Measurements from ENCODE around the gene EPX. TPM values are rescaled to one million over a fixed set of nuclear protein-coding genes. Genes with fewer than 3 reads are reported as not detected.

EPX gene
- total RNA-seq, 2 experiments from 2014 or later = not detected

DNA sequence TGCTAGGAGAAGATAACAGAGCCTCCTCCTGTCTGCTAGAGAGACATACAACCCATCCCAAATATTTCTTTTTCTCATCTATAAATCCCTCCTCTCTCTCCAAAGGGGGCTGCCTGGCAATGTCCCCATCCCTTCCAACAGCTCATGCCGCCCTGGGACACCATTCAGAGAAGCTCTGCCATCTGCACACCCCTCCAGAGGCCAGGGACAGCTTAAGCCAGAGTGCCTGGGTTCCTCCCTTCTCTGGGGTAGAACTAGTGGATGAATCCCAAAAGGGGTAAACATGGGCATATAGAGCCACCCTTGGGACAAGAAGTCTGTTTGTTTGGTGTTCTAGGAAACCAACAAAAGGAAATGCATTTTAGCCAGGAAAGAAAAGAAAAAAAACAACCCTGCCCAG is 43.3 kb downstream of the EPX start:
- ChIA-PET POLR2A (no interaction called here), CTCF (interaction anchor here (2.2 kb wide), 1 partner anchor 14 kb away, joined by 10 read pairs; no protein-coding TSS in a partner anchor)
- ATAC-seq (ENCODE audit: poor library complexity) = no peak
- no peaks in the 10 kb centered on the region for H3K4me1 Mint-ChIP-seq (ENCODE audit: low read depth)
- Histone ChIP-seq H3K27ac (ENCODE audit: low read depth in 1 of 2, low read length in 2 of 2) (no peak overlapping the region), H3K36me3 (ENCODE audit: insufficient read depth, low read length) (no peaks in the 10 kb centered on the region), H3K27me3 (ENCODE audit: control insufficient read depth in 1 of 2, insufficient read depth in 2 of 2, low read length in 2 of 2) (peaks cover 18 to 22% of the 10 kb centered on the region in 2 experiments), H3K4me1 (ENCODE audit: insufficient read depth, low read length) (no peaks in the 10 kb centered on the region), H3K9me3 (ENCODE audit: control insufficient read depth in 1 of 2, insufficient read depth in 1 of 2, low read length in 2 of 2) (no peaks in the 10 kb centered on the region), H3K4me3 (ENCODE audit: low read length) (no peak overlapping the region)
- DNase-seq = no peak
- H3K27me3 Mint-ChIP-seq = peaks cover 63% of the 10 kb centered on the region
- no peak overlapping the region for H3K27ac Mint-ChIP-seq
- intact Hi-C loops (cut with DNase I, micrococcal nuclease) = no loop called here
- TF ChIP-seq, protein P1, sequence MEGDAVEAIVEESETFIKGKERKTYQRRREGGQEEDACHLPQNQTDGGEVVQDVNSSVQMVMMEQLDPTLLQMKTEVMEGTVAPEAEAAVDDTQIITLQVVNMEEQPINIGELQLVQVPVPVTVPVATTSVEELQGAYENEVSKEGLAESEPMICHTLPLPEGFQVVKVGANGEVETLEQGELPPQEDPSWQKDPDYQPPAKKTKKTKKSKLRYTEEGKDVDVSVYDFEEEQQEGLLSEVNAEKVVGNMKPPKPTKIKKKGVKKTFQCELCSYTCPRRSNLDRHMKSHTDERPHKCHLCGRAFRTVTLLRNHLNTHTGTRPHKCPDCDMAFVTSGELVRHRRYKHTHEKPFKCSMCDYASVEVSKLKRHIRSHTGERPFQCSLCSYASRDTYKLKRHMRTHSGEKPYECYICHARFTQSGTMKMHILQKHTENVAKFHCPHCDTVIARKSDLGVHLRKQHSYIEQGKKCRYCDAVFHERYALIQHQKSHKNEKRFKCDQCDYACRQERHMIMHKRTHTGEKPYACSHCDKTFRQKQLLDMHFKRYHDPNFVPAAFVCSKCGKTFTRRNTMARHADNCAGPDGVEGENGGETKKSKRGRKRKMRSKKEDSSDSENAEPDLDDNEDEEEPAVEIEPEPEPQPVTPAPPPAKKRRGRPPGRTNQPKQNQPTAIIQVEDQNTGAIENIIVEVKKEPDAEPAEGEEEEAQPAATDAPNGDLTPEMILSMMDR (IDR thresholded peaks at IDR 0.05) = no peak
- H3K9me3 Mint-ChIP-seq = no peaks in the 10 kb centered on the region
- no peaks in the 10 kb centered on the region for H3K36me3 Mint-ChIP-seq (ENCODE audit: low read depth)
- no peak overlapping the region for H3K4me3 Mint-ChIP-seq

DNA sequence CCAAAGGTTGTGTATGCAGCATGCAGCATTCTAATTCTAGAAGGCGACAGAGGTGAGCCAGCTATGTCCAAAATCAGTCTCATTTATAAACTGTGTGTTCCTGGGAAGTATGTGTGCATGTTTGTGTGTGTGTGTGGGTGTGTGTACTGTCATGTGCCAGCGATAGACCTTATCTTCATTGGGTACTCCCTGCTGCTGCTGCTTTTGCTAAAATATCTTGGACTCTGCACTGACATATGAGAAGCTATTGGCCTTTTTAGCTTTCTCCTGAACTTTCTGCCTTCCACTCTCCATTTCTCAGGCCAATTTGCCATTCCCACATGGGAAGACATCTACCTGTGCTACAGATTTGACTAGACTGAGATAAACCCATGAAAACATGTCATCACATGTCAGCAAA is 43.9 kb downstream of the EPX start:
- H3K4me1 Mint-ChIP-seq (ENCODE audit: low read depth) = no peaks in the 10 kb centered on the region
- no peak overlapping the region for H3K27ac ChIP-seq (ENCODE audit: low read depth in 1 of 2, low read length in 2 of 2)
- no peak overlapping the region for H3K4me3 ChIP-seq (ENCODE audit: low read length)
- intact Hi-C loops (cut with DNase I, micrococcal nuclease) = no loop called here
- H3K4me1 ChIP-seq (ENCODE audit: insufficient read depth, low read length) = no peaks in the 10 kb centered on the region
- H3K36me3 ChIP-seq (ENCODE audit: insufficient read depth, low read length) = no peaks in the 10 kb centered on the region
- ATAC-seq (ENCODE audit: poor library complexity) (no peak), DNase-seq (no peak)
- H3K27me3 ChIP-seq (ENCODE audit: control insufficient read depth in 1 of 2, insufficient read depth in 2 of 2, low read length in 2 of 2) = peaks cover 18 to 22% of the 10 kb centered on the region in 2 experiments
- TF ChIP-seq, protein P1 (IDR thresholded peaks at IDR 0.05) = no peak
- ChIA-PET POLR2A (no interaction called here), CTCF (interaction anchor here (1.6 to 2.2 kb wide), 2 partner anchors 13 to 36 kb away, joined by 4 to 10 read pairs; no protein-coding TSS in a partner anchor)
- no peaks in the 10 kb centered on the region for H3K36me3 Mint-ChIP-seq (ENCODE audit: low read depth)
- H3K9me3 Mint-ChIP-seq = no peaks in the 10 kb centered on the region
- H3K27me3 Mint-ChIP-seq = peaks cover 65% of the 10 kb centered on the region
- H3K27ac Mint-ChIP-seq = no peak overlapping the region
- no peak overlapping the region for H3K4me3 Mint-ChIP-seq
- H3K9me3 ChIP-seq (ENCODE audit: control insufficient read depth in 1 of 2, insufficient read depth in 1 of 2, low read length in 2 of 2) = no peaks in the 10 kb centered on the region

DNA sequence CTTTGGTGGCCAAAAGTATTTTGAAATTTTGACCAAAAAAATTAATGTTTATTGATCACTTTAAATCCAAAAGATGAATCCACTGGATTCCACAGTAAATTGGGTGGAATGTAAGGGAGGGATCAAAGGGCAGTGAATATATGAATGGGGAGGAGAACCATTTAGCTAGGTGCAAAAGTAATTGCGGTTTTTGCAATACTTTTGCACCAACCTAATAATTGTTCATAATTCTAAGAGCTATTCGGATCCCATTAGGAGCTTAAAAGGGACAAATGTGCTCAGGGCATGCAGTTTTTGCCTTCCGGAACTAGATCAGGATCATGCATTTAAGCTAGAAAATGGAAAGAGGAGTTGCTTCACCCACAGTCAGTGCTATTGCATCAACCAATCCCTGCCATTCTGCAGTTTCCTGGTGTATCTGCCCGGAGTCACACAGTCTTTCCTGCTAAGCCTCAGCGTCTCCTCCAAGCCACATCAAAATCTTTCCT is 45.7 kb downstream of the EPX start, which contains the start of gene LPO:
Gene LPO (plus strand): TSS at position 438 of the 488 bp plus-strand sequence. CDS start 4,396 bp downstream, outside the sequence.
- peaks cover 78% of the 10 kb centered on the region for H3K27me3 Mint-ChIP-seq

More for the DNA sequence above, 45.7 kb downstream of the EPX start, which contains the start of gene LPO:
- ChIA-PET CTCF (interaction anchor here (1.6 kb wide), 1 partner anchor 38 kb away, joined by 4 read pairs; no protein-coding TSS in a partner anchor), POLR2A (no interaction called here)
- H3K27me3 ChIP-seq (ENCODE audit: control insufficient read depth in 1 of 2, insufficient read depth in 2 of 2, low read length in 2 of 2) = peaks cover 23 to 33% of the 10 kb centered on the region in 2 experiments
- TF ChIP-seq, protein P1 (IDR thresholded peaks at IDR 0.05) = no peak
- H3K4me1 ChIP-seq (ENCODE audit: insufficient read depth, low read length) = no peaks in the 10 kb centered on the region
- DNase-seq (no peak), ATAC-seq (ENCODE audit: poor library complexity) (no peak)
- no peaks in the 10 kb centered on the region for H3K36me3 ChIP-seq (ENCODE audit: insufficient read depth, low read length)
- intact Hi-C loops (cut with DNase I, micrococcal nuclease) = no loop called here
- H3K9me3 ChIP-seq (ENCODE audit: control insufficient read depth in 1 of 2, insufficient read depth in 1 of 2, low read length in 2 of 2) = no peaks in the 10 kb centered on the region
- Mint-ChIP-seq H3K27ac (no peak within 1 kb of the TSS), H3K9me3 (no peaks in the 10 kb centered on the region), H3K36me3 (ENCODE audit: low read depth) (no peaks in the 10 kb centered on the region), H3K4me1 (ENCODE audit: low read depth) (no peaks in the 10 kb centered on the region), H3K4me3 (no peak within 1 kb of the TSS)
- H3K4me3 ChIP-seq (ENCODE audit: low read length) = no peak within 1 kb of the TSS
- H3K27ac ChIP-seq (ENCODE audit: low read depth in 1 of 2, low read length in 2 of 2) = no peak within 1 kb of the TSS
